ENCODE results near the gene ATP1B1. TPM values are rescaled to one million over a fixed set of nuclear protein-coding genes. Genes with fewer than 3 reads are reported as not detected.
"Not testable (repeated sequence)": the region's sequence is repeated elsewhere in the genome, so short reads cannot be mapped to it uniquely, and the experiment has no call there.

Gene ATP1B1
- polyA plus RNA-seq, 4 donors: 182 to 240 (median 227) TPM

GRCh38 chr1:169124459-169124858 lies 18.0 kb downstream of the ATP1B1 start:
- H3K36me3 ChIP-seq (ENCODE audit: control insufficient read depth in 3 of 3, insufficient read depth in 2 of 3, low read depth in 1 of 3, low read length in 3 of 3): peaks cover 17 to 30% (median 29%) of the 10 kb centered on the region in 3 donors
- FAIRE-seq (no peak), DNase-seq (peak in 1 of 2 donors; percentile 42)
- WGBS, 3 donors: 20 to 64% (median 32%) methylated on average over 2 of the region's 2 CpGs
- H3K4me3 ChIP-seq (ENCODE audit: low read depth in 1 of 3, low read length in 3 of 3): no peak overlapping the region
- no peaks in the 10 kb centered on the region for H3K27me3 ChIP-seq (ENCODE audit: control insufficient read depth in 3 of 3, insufficient read depth in 3 of 3, low read length in 3 of 3)
- no peaks in the 10 kb centered on the region for H3K9me3 ChIP-seq (ENCODE audit: control insufficient read depth in 2 of 2, insufficient read depth in 1 of 2, low read depth in 1 of 2, low read length in 1 of 2)
- H3K4me1 ChIP-seq (ENCODE audit: control insufficient read depth in 3 of 3, insufficient read depth in 2 of 3, low read depth in 1 of 3, low read length in 2 of 3): peaks cover 0 to 5% (median 0%) of the 10 kb centered on the region in 3 donors
- H3K27ac ChIP-seq (ENCODE audit: low read depth in 1 of 3, low read length in 2 of 3): no peak overlapping the region

- 74 to 83% (median 78%) methylated on average over 6 of the region's 6 CpGs for WGBS, 3 donors
- H3K9me3 ChIP-seq (ENCODE audit: control insufficient read depth in 2 of 2, insufficient read depth in 1 of 2, low read depth in 1 of 2, low read length in 1 of 2); H3K27ac ChIP-seq (ENCODE audit: low read depth in 1 of 3, low read length in 2 of 3); DNase-seq; FAIRE-seq; H3K4me1 ChIP-seq (ENCODE audit: control insufficient read depth in 3 of 3, insufficient read depth in 2 of 3, low read depth in 1 of 3, low read length in 2 of 3); H3K4me3 ChIP-seq (ENCODE audit: low read depth in 1 of 3, low read length in 3 of 3); H3K27me3 ChIP-seq (ENCODE audit: control insufficient read depth in 3 of 3, insufficient read depth in 3 of 3, low read length in 3 of 3): not testable (repeated sequence)
- H3K36me3 ChIP-seq (ENCODE audit: control insufficient read depth in 3 of 3, insufficient read depth in 2 of 3, low read depth in 1 of 3, low read length in 3 of 3): peaks cover 17 to 32% (median 27%) of the 10 kb centered on the region in 3 donors
Observed at GRCh38 chr1:169125597-169125996, 19.1 kb downstream of the ATP1B1 start.

GRCh38 chr1:169126335-169126734 lies 19.8 kb downstream of the ATP1B1 start:
- peaks cover 0 to 2% (median 0%) of the 10 kb centered on the region in 3 donors for H3K4me1 ChIP-seq (ENCODE audit: control insufficient read depth in 3 of 3, insufficient read depth in 2 of 3, low read depth in 1 of 3, low read length in 2 of 3)

GRCh38 chr1:169127305-169127704 lies 20.8 kb downstream of the ATP1B1 start:
- H3K4me1 ChIP-seq (ENCODE audit: control insufficient read depth in 3 of 3, insufficient read depth in 2 of 3, low read depth in 1 of 3, low read length in 2 of 3): peaks cover 0 to 2% (median 0%) of the 10 kb centered on the region in 3 donors
- no peak overlapping the region for H3K27ac ChIP-seq (ENCODE audit: low read depth in 1 of 3, low read length in 2 of 3)
- no peaks in the 10 kb centered on the region for H3K27me3 ChIP-seq (ENCODE audit: control insufficient read depth in 3 of 3, insufficient read depth in 3 of 3, low read length in 3 of 3)
- FAIRE-seq (no peak), DNase-seq (no peak)
- H3K36me3 ChIP-seq (ENCODE audit: control insufficient read depth in 3 of 3, insufficient read depth in 2 of 3, low read depth in 1 of 3, low read length in 3 of 3): peaks cover 20 to 39% (median 21%) of the 10 kb centered on the region in 3 donors
- H3K4me3 ChIP-seq (ENCODE audit: low read depth in 1 of 3, low read length in 3 of 3): no peak overlapping the region
- WGBS, 3 donors: 47 to 70% (median 48%) methylated on average over 3 of the region's 3 CpGs
- H3K9me3 ChIP-seq (ENCODE audit: control insufficient read depth in 2 of 2, insufficient read depth in 1 of 2, low read depth in 1 of 2, low read length in 1 of 2): no peaks in the 10 kb centered on the region

More at GRCh38 chr1:169126335-169126734, 19.8 kb downstream of the ATP1B1 start:
- FAIRE-seq (no peak), DNase-seq (no peak)
- H3K27me3 ChIP-seq (ENCODE audit: control insufficient read depth in 3 of 3, insufficient read depth in 3 of 3, low read length in 3 of 3): no peaks in the 10 kb centered on the region
- H3K4me3 ChIP-seq (ENCODE audit: low read depth in 1 of 3, low read length in 3 of 3): peak overlapping the region in 1 of 3 donors; percentile 29
- H3K9me3 ChIP-seq (ENCODE audit: control insufficient read depth in 2 of 2, insufficient read depth in 1 of 2, low read depth in 1 of 2, low read length in 1 of 2): no peaks in the 10 kb centered on the region
- H3K27ac ChIP-seq (ENCODE audit: low read depth in 1 of 3, low read length in 2 of 3): no peak overlapping the region
- peaks cover 20 to 38% (median 30%) of the 10 kb centered on the region in 3 donors for H3K36me3 ChIP-seq (ENCODE audit: control insufficient read depth in 3 of 3, insufficient read depth in 2 of 3, low read depth in 1 of 3, low read length in 3 of 3)
- 83 to 89% (median 86%) methylated on average over 3 of the region's 3 CpGs for WGBS, 3 donors

- Histone ChIP-seq H3K4me3 (ENCODE audit: low read depth in 1 of 3, low read length in 3 of 3) (no peak overlapping the region), H3K27ac (ENCODE audit: low read depth in 1 of 3, low read length in 2 of 3) (no peak overlapping the region), H3K36me3 (ENCODE audit: control insufficient read depth in 3 of 3, insufficient read depth in 2 of 3, low read depth in 1 of 3, low read length in 3 of 3) (peaks cover 20 to 39% (median 21%) of the 10 kb centered on the region in 3 donors), H3K4me1 (ENCODE audit: control insufficient read depth in 3 of 3, insufficient read depth in 2 of 3, low read depth in 1 of 3, low read length in 2 of 3) (peaks cover 0 to 2% (median 0%) of the 10 kb centered on the region in 3 donors), H3K27me3 (ENCODE audit: control insufficient read depth in 3 of 3, insufficient read depth in 3 of 3, low read length in 3 of 3) (no peaks in the 10 kb centered on the region), H3K9me3 (ENCODE audit: control insufficient read depth in 2 of 2, insufficient read depth in 1 of 2, low read depth in 1 of 2, low read length in 1 of 2) (no peaks in the 10 kb centered on the region)
- no peak for FAIRE-seq
- no peak for DNase-seq
- 56 to 70% (median 60%) methylated on average over 2 of the region's 2 CpGs for WGBS, 3 donors
Observed at GRCh38 chr1:169128562-169128961, 22.1 kb downstream of the ATP1B1 start.

GRCh38 chr1:169129109-169129784 lies 22.8 kb downstream of the ATP1B1 start:
- Histone ChIP-seq H3K4me1 (ENCODE audit: control insufficient read depth in 3 of 3, insufficient read depth in 2 of 3, low read depth in 1 of 3, low read length in 2 of 3) (peaks cover 0 to 2% (median 0%) of the 10 kb centered on the region in 3 donors), H3K36me3 (ENCODE audit: control insufficient read depth in 3 of 3, insufficient read depth in 2 of 3, low read depth in 1 of 3, low read length in 3 of 3) (peaks cover 20 to 38% (median 21%) of the 10 kb centered on the region in 3 donors), H3K27me3 (ENCODE audit: control insufficient read depth in 3 of 3, insufficient read depth in 3 of 3, low read length in 3 of 3) (no peaks in the 10 kb centered on the region), H3K27ac (ENCODE audit: low read depth in 1 of 3, low read length in 2 of 3) (no peak overlapping the region), H3K9me3 (ENCODE audit: control insufficient read depth in 2 of 2, insufficient read depth in 1 of 2, low read depth in 1 of 2, low read length in 1 of 2) (no peaks in the 10 kb centered on the region), H3K4me3 (ENCODE audit: low read depth in 1 of 3, low read length in 3 of 3) (no peak overlapping the region)
- FAIRE-seq: no peak
- no peak for DNase-seq
- 54 to 66% (median 57%) methylated on average over 6 of the region's 6 CpGs for WGBS, 3 donors

- no peaks in the 10 kb centered on the region for H3K9me3 ChIP-seq (ENCODE audit: control insufficient read depth in 2 of 2, insufficient read depth in 1 of 2, low read depth in 1 of 2, low read length in 1 of 2)
- no peak overlapping the region for H3K4me3 ChIP-seq (ENCODE audit: low read depth in 1 of 3, low read length in 3 of 3)
- WGBS, 3 donors: 78 to 86% (median 79%) methylated on average over 4 of the region's 4 CpGs
- no peak for FAIRE-seq
- no peak overlapping the region for H3K27ac ChIP-seq (ENCODE audit: low read depth in 1 of 3, low read length in 2 of 3)
- peaks cover 15 to 32% (median 18%) of the 10 kb centered on the region in 3 donors for H3K36me3 ChIP-seq (ENCODE audit: control insufficient read depth in 3 of 3, insufficient read depth in 2 of 3, low read depth in 1 of 3, low read length in 3 of 3)
- no peaks in the 10 kb centered on the region for H3K27me3 ChIP-seq (ENCODE audit: control insufficient read depth in 3 of 3, insufficient read depth in 3 of 3, low read length in 3 of 3)
- DNase-seq: no peak
- H3K4me1 ChIP-seq (ENCODE audit: control insufficient read depth in 3 of 3, insufficient read depth in 2 of 3, low read depth in 1 of 3, low read length in 2 of 3): peaks cover 0 to 2% (median 0%) of the 10 kb centered on the region in 3 donors
Observed at GRCh38 chr1:169130683-169131082, 24.2 kb downstream of the ATP1B1 start.

GRCh38 chr1:169132512-169133227 lies 26.2 kb downstream of the ATP1B1 start:
- WGBS, 3 donors: 54 to 72% (median 60%) methylated on average over 4 of the region's 4 CpGs
- H3K27ac ChIP-seq (ENCODE audit: low read depth in 1 of 3, low read length in 2 of 3): no peak overlapping the region
- DNase-seq: no peak
- peaks cover 12 to 21% (median 12%) of the 10 kb centered on the region in 3 donors for H3K36me3 ChIP-seq (ENCODE audit: control insufficient read depth in 3 of 3, insufficient read depth in 2 of 3, low read depth in 1 of 3, low read length in 3 of 3)
- peaks cover 0 to 2% (median 0%) of the 10 kb centered on the region in 3 donors for H3K4me1 ChIP-seq (ENCODE audit: control insufficient read depth in 3 of 3, insufficient read depth in 2 of 3, low read depth in 1 of 3, low read length in 2 of 3)
- no peak overlapping the region for H3K4me3 ChIP-seq (ENCODE audit: low read depth in 1 of 3, low read length in 3 of 3)
- no peak for FAIRE-seq
- no peaks in the 10 kb centered on the region for H3K27me3 ChIP-seq (ENCODE audit: control insufficient read depth in 3 of 3, insufficient read depth in 3 of 3, low read length in 3 of 3)
- no peaks in the 10 kb centered on the region for H3K9me3 ChIP-seq (ENCODE audit: control insufficient read depth in 2 of 2, insufficient read depth in 1 of 2, low read depth in 1 of 2, low read length in 1 of 2)
